ENCODE measurements around the gene CDC42. TPM values are rescaled to one million over a fixed set of nuclear protein-coding genes. Genes with fewer than 3 reads are reported as not detected.

CDC42 gene
- total and polyA plus RNA-seq, 5 donors from 2014 or later = 290 to 513 (median 376) TPM

Other genes with a start within 250 kb of the CDC42 start
- gene LDLRAD2, start 240.4 kb upstream of the CDC42 start, total RNA-seq = 0.27 TPM
- gene LDLRAD2, start 240.4 kb upstream of the CDC42 start, polyA plus RNA-seq = not detected
- 3.2 TPM for gene HSPG2, start 115.4 kb upstream of the CDC42 start, total RNA-seq
- gene HSPG2, start 115.4 kb upstream of the CDC42 start, polyA plus RNA-seq = under 1 TPM in 3 of 4 donors, not detected in 1; 0.05 to 0.23 (median 0.10) TPM
- not detected for gene CELA3B, start 75.7 kb upstream of the CDC42 start, total RNA-seq
- not detected for gene CELA3B, start 75.7 kb upstream of the CDC42 start, polyA plus RNA-seq
- gene CELA3A, start 51.1 kb upstream of the CDC42 start, total RNA-seq = not detected
- not detected for gene CELA3A, start 51.1 kb upstream of the CDC42 start, polyA plus RNA-seq
- not detected for gene WNT4, start 90.4 kb downstream of the CDC42 start, total RNA-seq
- gene WNT4, start 90.4 kb downstream of the CDC42 start, polyA plus RNA-seq = under 1 TPM in 2 of 4 donors, not detected in 2; 0.06 to 0.13 TPM

All from CD4-positive, CD25-positive, alpha-beta regulatory T cell (primary cell).